Measurements from ENCODE around the gene ANO7. TPM values are rescaled to one million over a fixed set of nuclear protein-coding genes. Genes with fewer than 3 reads are reported as not detected.

The ANO7 gene
- polyA plus RNA-seq, 1 of the 3 experiments (the other 2 are of a cell fraction), result 0.81 TPM

GRCh38 chr2:241179899-241180298, 8.6 kb upstream of the ANO7 start:
- no peaks in the 10 kb centered on the region for H3K9me2 ChIP-seq
- DNase-seq, result no peak
- H3K9ac ChIP-seq, result no peak overlapping the region
- H3K4me2 ChIP-seq, result no peak overlapping the region
- H3K4me1 ChIP-seq (ENCODE audit: control insufficient read depth in 1 of 2, insufficient read depth in 2 of 2, low read depth in 1 of 2, low read length in 1 of 2), result peaks cover 0 to 5% of the 10 kb centered on the region in 2 experiments; a peak in 1 of 4 replicates
- no peaks in the 10 kb centered on the region for H3K9me3 ChIP-seq
- 80% methylated on average over 4 of the region's 4 CpGs for WGBS (ENCODE audit: low lambda C conversion rate)
- H3K27ac ChIP-seq (ENCODE audit: low read depth in 2 of 2, low read length in 1 of 2), result no peak overlapping the region
- H3K36me3 ChIP-seq (replicated peaks in 1 of 2; ENCODE audit: control insufficient read depth in 1 of 2, insufficient read depth in 2 of 2, low read length in 1 of 2), result peaks cover 5 to 6% of the 10 kb centered on the region in 2 experiments
- CTCF ChIA-PET, result interaction anchor here (1.3 kb wide), 1 partner anchor 340 kb away, joined by 3 read pairs; no protein-coding TSS in a partner anchor
- TF ChIP-seq EP300 (IDR thresholded peaks at IDR 0.05; ENCODE audit: borderline replicate concordance in 1 of 2, low read depth in 1 of 2, low read length in 1 of 2) (no peak), POLR2AphosphoS5 (IDR thresholded peaks at IDR 0.05; ENCODE audit: low read depth, low read length) (no peak), FOXM1 (IDR thresholded peaks at IDR 0.05; ENCODE audit: low read depth) (no peak), SIN3A (IDR thresholded peaks at IDR 0.05; ENCODE audit: borderline replicate concordance, low read depth, low read length) (no peak), MEF2A (IDR thresholded peaks at IDR 0.05; ENCODE audit: borderline replicate concordance, low read depth) (no peak), USF1 (IDR thresholded peaks at IDR 0.05; ENCODE audit: borderline replicate concordance, low read depth) (no peak), REST (IDR thresholded peaks at IDR 0.05; ENCODE audit: low read depth, low read length) (no peak)
- H3F3A ChIP-seq (replicated peaks; ENCODE audit: insufficient read depth), result no peaks in the 10 kb centered on the region
- no peaks in the 10 kb centered on the region for H3K27me3 ChIP-seq (ENCODE audit: insufficient read depth)
- no peak overlapping the region for H2AFZ ChIP-seq (ENCODE audit: low read depth)
- no peaks in the 10 kb centered on the region for H3K79me2 ChIP-seq (ENCODE audit: insufficient read depth)
- H4K20me1 ChIP-seq (ENCODE audit: insufficient read depth), result no peaks in the 10 kb centered on the region
- POLR2A ChIA-PET, result interaction anchor here (0.6 kb wide), 1 partner anchor 31 kb away, joined by 3 read pairs; no protein-coding TSS in a partner anchor
- no peak overlapping the region for H3K4me3 ChIP-seq (ENCODE audit: low read depth in 2 of 2, low read length in 1 of 2)

DNA sequence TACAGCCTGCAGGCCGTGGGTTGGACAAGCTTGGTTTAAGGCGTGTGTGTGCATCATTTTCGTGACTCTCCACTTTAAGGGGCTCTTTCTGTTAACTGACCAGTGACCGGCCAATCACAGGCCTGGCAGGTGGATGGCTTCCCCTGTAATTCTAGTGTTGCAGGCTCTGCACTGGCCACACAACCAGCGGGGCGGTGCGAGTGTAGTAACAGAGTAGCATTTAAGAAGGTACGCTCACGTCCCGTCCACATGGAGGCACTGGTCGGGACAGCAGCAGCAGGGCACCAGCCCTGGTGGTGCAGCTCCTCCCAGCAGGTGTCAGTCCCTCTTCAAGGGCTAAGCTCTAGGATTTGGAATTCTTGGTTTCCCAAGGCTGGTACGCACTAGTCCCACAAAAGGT, 8.0 kb upstream of the ANO7 start:
- Histone ChIP-seq H3K79me2 (ENCODE audit: insufficient read depth) (no peaks in the 10 kb centered on the region), H3K9ac (no peak overlapping the region), H3K9me3 (no peaks in the 10 kb centered on the region), H4K20me1 (ENCODE audit: insufficient read depth) (no peaks in the 10 kb centered on the region), H2AFZ (ENCODE audit: low read depth) (no peak overlapping the region), H3K4me1 (ENCODE audit: control insufficient read depth in 1 of 2, insufficient read depth in 2 of 2, low read depth in 1 of 2, low read length in 1 of 2) (peaks cover 0 to 5% of the 10 kb centered on the region in 2 experiments; a peak in 1 of 4 replicates), H3K4me3 (ENCODE audit: low read depth in 2 of 2, low read length in 1 of 2) (no peak overlapping the region), H3F3A (replicated peaks; ENCODE audit: insufficient read depth) (no peaks in the 10 kb centered on the region), H3K4me2 (no peak overlapping the region), H3K27me3 (ENCODE audit: insufficient read depth) (no peaks in the 10 kb centered on the region), H3K36me3 (replicated peaks in 1 of 2; ENCODE audit: control insufficient read depth in 1 of 2, insufficient read depth in 2 of 2, low read length in 1 of 2) (peaks cover 3 to 6% of the 10 kb centered on the region in 2 experiments), H3K27ac (ENCODE audit: low read depth in 2 of 2, low read length in 1 of 2) (no peak overlapping the region), H3K9me2 (no peaks in the 10 kb centered on the region)
- ChIA-PET CTCF (no interaction called here), POLR2A (interaction anchor here (0.6 kb wide), 1 partner anchor 30 kb away, joined by 3 read pairs; no protein-coding TSS in a partner anchor)
- WGBS (ENCODE audit: low lambda C conversion rate), result 98% methylated on average over 7 of the region's 12 CpGs
- TF ChIP-seq JUND (IDR thresholded peaks at IDR 0.05) (no peak), FOXJ3 (CRISPR knock-in tag; IDR thresholded peaks at IDR 0.05) (no peak), REST (IDR thresholded peaks at IDR 0.05; ENCODE audit: low read depth, low read length) (no peak), RCOR1 (IDR thresholded peaks at IDR 0.05; ENCODE audit: low read length) (no peak)
- DNase-seq, result no peak

Data from SK-N-SH (cell line).